Caco-2 (cell line): Measurements from ENCODE around the gene MTMR10. TPM values are rescaled to one million over a fixed set of nuclear protein-coding genes. Genes with fewer than 3 reads are reported as not detected.

Source experiments
- BruUV-seq: library from RNA; stranded (reverse); fragments of 400-500 nt; replicated peaks from 2 replicates; lab custom pipeline; 2021; lab: Mats Ljungman, UMichigan
- CTCF ChIA-PET: fragments of 300-600 bp; sonication (Branson Sonifier 250); formaldehyde crosslinking; loops from one replicate; lab custom pipeline; 2022; ENCODE audit warnings: antibody characterized with exemption; lab: Charles Lee
- POLR2A ChIA-PET: fragments of 300-600 bp; sonication (Branson Sonifier 250); formaldehyde crosslinking; loops from one replicate; lab custom pipeline; 2022; ENCODE audit warnings: antibody characterized with exemption; lab: Charles Lee
- DNase-seq, 2 experiments: peaks; one replicate each; pipeline versions ENCODE4 v3.0.0 to v3.0.0-alpha.2; 2020 to 2022
- H3K27me3 ChIP-seq: replicated peaks from 2 replicates; pipeline ENCODE4 v1.6.0; 2011; ENCODE audit warnings: low read length; ENCODE audit not compliant: control insufficient read depth, insufficient read depth
- H3K36me3 ChIP-seq: 2 replicates; pipeline ENCODE4 v1.5.1; 2011; ENCODE audit warnings: low read length; ENCODE audit not compliant: control insufficient read depth, insufficient read depth
- H3K4me1 ChIP-seq: fragments of 250-450 bp; sonication (Bioruptor Pico); 2 replicates; pipeline ENCODE4 v1.5.1; 2020; ENCODE audit warnings: mild to moderate bottlenecking
- H3K4me3 ChIP-seq: 2 replicates; pipeline ENCODE4 v1.5.1; 2011; ENCODE audit warnings: low read depth, mild to moderate bottlenecking, control low read depth, low read length
- H3K9me3 ChIP-seq: fragments of 250-450 bp; sonication (Bioruptor Pico); 2 replicates; pipeline ENCODE4 v1.5.1; 2020; ENCODE audit warnings: mild to moderate bottlenecking, moderate library complexity
- H3K27ac Mint-ChIP-seq: one replicate; pipeline ENCODE4 v1.8.0; 2022; ENCODE audit warnings: mixed read lengths; ENCODE audit not compliant: unreplicated experiment
- H3K27me3 Mint-ChIP-seq: one replicate; pipeline ENCODE4 v1.8.0; 2022; ENCODE audit warnings: mixed read lengths; ENCODE audit not compliant: insufficient read depth, unreplicated experiment
- H3K36me3 Mint-ChIP-seq: one replicate; pipeline ENCODE4 v1.8.0; 2022; ENCODE audit warnings: mild to moderate bottlenecking, mixed read lengths; ENCODE audit not compliant: insufficient read depth, unreplicated experiment
- H3K4me1 Mint-ChIP-seq: one replicate; pipeline ENCODE4 v1.8.0; 2022; ENCODE audit warnings: low read depth, mixed read lengths; ENCODE audit not compliant: unreplicated experiment
- H3K4me3 Mint-ChIP-seq: one replicate; pipeline ENCODE4 v1.8.0; 2022; ENCODE audit warnings: mild to moderate bottlenecking, moderate library complexity, mixed read lengths; ENCODE audit not compliant: unreplicated experiment
- H3K9me3 Mint-ChIP-seq: one replicate; pipeline ENCODE4 v1.8.0; 2022; ENCODE audit warnings: mixed read lengths; ENCODE audit not compliant: unreplicated experiment
- CTCF ChIP-seq, 2 experiments: fragments of 200-600 bp in 1 of 2; IDR thresholded peaks; 1 replicate in 1 of 2; 2 replicates in 1 of 2; pipeline versions ENCODE4 v1.5.1 to v1.8.0; 2011 to 2022; ENCODE audit warnings: antibody characterized with exemption in 1 of 2, control low read depth in 1 of 2, inconsistent platforms in 1 of 2, low read depth in 1 of 2, low read length in 1 of 2, mild to moderate bottlenecking in 1 of 2, moderate library complexity in 1 of 2; ENCODE audit not compliant: insufficient read depth in 1 of 2, severe bottlenecking in 1 of 2, unreplicated experiment in 1 of 2
- intact Hi-C: fragments of 100-400 bp; cut with micrococcal nuclease; formaldehyde crosslinking; loops from one replicate; pipeline ENCODE4 v1.10.0; 2022; ENCODE audit not compliant: unreplicated experiment
- total RNA-seq: library from RNA; stranded (reverse); gene quantifications from 2 replicates; pipeline ENCODE4 v1.2.3, GENCODE V29; 2022

MTMR10 gene
- total RNA-seq, 1 experiment from 2014 or later: 33.2 TPM

GRCh38 chr15:30921781-30922479, 69.5 kb downstream of the MTMR10 start:
- ChIA-PET CTCF (no interaction called here), POLR2A (no interaction called here)
- no TSS peak for BruUV-seq
- no peaks in the 10 kb centered on the region; the same call in none of the 2 replicates for H3K36me3 ChIP-seq
- TF ChIP-seq CTCF (IDR thresholded peaks at IDR 0.05; ENCODE audit: insufficient read depth in 1 of 2, low read depth in 1 of 2, low read length in 1 of 2, severe bottlenecking in 1 of 2, unreplicated experiment in 1 of 2): no peak
- H3K9me3 Mint-ChIP-seq: no peaks in the 10 kb centered on the region
- H3K4me1 Mint-ChIP-seq: no peaks in the 10 kb centered on the region
- no peak for DNase-seq
- H3K36me3 Mint-ChIP-seq: peaks cover 46% of the 10 kb centered on the region
- no peak overlapping the region for H3K4me3 Mint-ChIP-seq
- no peaks in the 10 kb centered on the region for H3K9me3 ChIP-seq
- H3K27me3 Mint-ChIP-seq: no peaks in the 10 kb centered on the region
- H3K27me3 ChIP-seq: no peaks in the 10 kb centered on the region
- intact Hi-C loops: no loop called here
- H3K27ac Mint-ChIP-seq: no peak overlapping the region
- H3K4me3 ChIP-seq: no peak overlapping the region
- no peaks in the 10 kb centered on the region for H3K4me1 ChIP-seq

- no TSS peak for BruUV-seq
- Mint-ChIP-seq H3K4me3 (no peak overlapping the region), H3K9me3 (no peaks in the 10 kb centered on the region), H3K4me1 (no peaks in the 10 kb centered on the region), H3K36me3 (peaks cover 37% of the 10 kb centered on the region), H3K27ac (no peak overlapping the region), H3K27me3 (no peaks in the 10 kb centered on the region)
- intact Hi-C loops: no loop called here
- Histone ChIP-seq H3K36me3 (no peaks in the 10 kb centered on the region; the same call in none of the 2 replicates), H3K4me1 (no peaks in the 10 kb centered on the region), H3K4me3 (no peak overlapping the region), H3K27me3 (no peaks in the 10 kb centered on the region), H3K9me3 (no peaks in the 10 kb centered on the region)
- no peak for TF ChIP-seq CTCF (IDR thresholded peaks at IDR 0.05; ENCODE audit: insufficient read depth in 1 of 2, low read depth in 1 of 2, low read length in 1 of 2, severe bottlenecking in 1 of 2, unreplicated experiment in 1 of 2)
- ChIA-PET POLR2A (no interaction called here), CTCF (no interaction called here)
- DNase-seq: no peak
These were observed 70.3 kb downstream of the MTMR10 start for GRCh38 chr15:30921106-30921505.

- Mint-ChIP-seq H3K36me3 (peaks cover 36% of the 10 kb centered on the region), H3K27me3 (no peaks in the 10 kb centered on the region), H3K4me1 (no peaks in the 10 kb centered on the region), H3K9me3 (no peaks in the 10 kb centered on the region), H3K4me3 (no peak overlapping the region), H3K27ac (no peak overlapping the region)
- no peaks in the 10 kb centered on the region for H3K27me3 ChIP-seq
- no peaks in the 10 kb centered on the region for H3K4me1 ChIP-seq
- DNase-seq: no peak
- H3K4me3 ChIP-seq: no peak overlapping the region
- no peaks in the 10 kb centered on the region for H3K9me3 ChIP-seq
- intact Hi-C loops: no loop called here
- POLR2A ChIA-PET: no interaction called here
- no TSS peak for BruUV-seq
- CTCF ChIA-PET: no interaction called here
- TF ChIP-seq CTCF (IDR thresholded peaks at IDR 0.05; ENCODE audit: insufficient read depth in 1 of 2, low read depth in 1 of 2, low read length in 1 of 2, severe bottlenecking in 1 of 2, unreplicated experiment in 1 of 2): no peak
- no peaks in the 10 kb centered on the region; the same call in none of the 2 replicates for H3K36me3 ChIP-seq
These were observed 71.4 kb downstream of the MTMR10 start for GRCh38 chr15:30919877-30920550.
